ENCODE data around the gene DYNC1I1.
"Not testable (repeated sequence)": the region's sequence is repeated elsewhere in the genome, so short reads cannot be mapped to it uniquely, and the experiment has no call there.

Gene DYNC1I1

DNA sequence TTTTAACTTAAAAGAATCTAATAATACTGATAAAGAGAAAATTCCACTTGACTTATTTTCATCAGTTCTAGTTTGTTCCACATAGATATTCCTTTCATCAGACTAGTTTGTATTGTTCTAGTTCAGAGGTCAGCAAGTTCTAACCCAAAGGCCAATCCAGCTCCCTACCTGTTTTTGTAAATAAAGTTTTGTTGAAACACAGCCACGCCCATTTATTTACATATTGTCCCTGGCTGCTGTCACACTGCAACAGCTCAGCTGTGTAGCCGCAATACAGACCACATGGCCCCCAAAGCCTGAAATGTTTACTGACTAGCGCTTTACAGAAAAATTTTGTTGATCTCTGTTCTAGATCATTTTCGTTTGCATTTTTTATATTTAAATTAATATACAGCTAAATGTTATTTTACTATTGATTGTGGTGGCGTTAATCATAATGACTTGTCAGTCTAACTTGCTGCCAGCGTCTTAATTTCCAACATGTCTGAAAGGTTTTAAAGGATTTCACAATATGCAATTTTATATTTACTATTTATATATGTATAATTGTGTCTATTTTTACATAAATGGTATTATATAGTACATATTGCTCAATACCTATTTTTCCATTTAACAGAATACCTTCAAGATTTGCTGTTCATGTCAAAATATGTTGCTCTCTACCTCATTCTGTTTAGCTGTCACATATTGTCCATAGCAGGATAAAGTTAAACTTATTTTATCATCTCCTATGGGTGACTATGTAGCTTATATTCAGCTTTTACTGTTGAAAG, 159.3 kb downstream of the DYNC1I1 start:
- no peaks in the 10 kb centered on the region for H3K27me3 ChIP-seq (replicated peaks)
- TF ChIP-seq, protein P1, sequence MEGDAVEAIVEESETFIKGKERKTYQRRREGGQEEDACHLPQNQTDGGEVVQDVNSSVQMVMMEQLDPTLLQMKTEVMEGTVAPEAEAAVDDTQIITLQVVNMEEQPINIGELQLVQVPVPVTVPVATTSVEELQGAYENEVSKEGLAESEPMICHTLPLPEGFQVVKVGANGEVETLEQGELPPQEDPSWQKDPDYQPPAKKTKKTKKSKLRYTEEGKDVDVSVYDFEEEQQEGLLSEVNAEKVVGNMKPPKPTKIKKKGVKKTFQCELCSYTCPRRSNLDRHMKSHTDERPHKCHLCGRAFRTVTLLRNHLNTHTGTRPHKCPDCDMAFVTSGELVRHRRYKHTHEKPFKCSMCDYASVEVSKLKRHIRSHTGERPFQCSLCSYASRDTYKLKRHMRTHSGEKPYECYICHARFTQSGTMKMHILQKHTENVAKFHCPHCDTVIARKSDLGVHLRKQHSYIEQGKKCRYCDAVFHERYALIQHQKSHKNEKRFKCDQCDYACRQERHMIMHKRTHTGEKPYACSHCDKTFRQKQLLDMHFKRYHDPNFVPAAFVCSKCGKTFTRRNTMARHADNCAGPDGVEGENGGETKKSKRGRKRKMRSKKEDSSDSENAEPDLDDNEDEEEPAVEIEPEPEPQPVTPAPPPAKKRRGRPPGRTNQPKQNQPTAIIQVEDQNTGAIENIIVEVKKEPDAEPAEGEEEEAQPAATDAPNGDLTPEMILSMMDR (IDR thresholded peaks at IDR 0.05; ENCODE audit: low read depth, low read length, missing control alignments) = no peak
- in situ Hi-C loops (cut with HindIII; ENCODE audit: low pct_ligation_motif_present, low sequenced_read_pairs) = no loop called here
- no peaks in the 10 kb centered on the region for H3K36me3 ChIP-seq (replicated peaks)
- H3K27ac ChIP-seq = no peak overlapping the region
- H3K4me3 ChIP-seq (ENCODE audit: low read depth, low read length) = no peak overlapping the region
- DNase-seq = no peak

DNA sequence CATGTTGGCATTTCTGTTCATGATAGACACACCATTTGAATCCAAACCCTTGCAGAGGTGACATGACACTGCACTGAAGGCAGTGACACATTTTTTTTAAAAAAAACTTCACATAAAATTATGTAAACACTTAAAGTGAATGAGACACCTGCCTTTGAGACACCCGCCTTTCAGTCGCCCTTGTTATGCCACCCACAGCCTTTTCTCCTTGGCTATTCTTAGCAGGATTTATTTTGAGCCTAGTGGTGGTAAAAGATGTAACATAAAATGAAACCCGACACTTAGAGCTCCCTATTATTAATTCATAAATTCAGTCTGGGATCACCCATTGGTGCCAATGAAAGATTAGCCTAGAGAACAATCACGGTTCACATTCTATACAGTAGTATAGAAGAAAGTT, 161.3 kb downstream of the DYNC1I1 start:
- no peaks in the 10 kb centered on the region for H3K36me3 ChIP-seq (replicated peaks)
- in situ Hi-C loops (cut with HindIII; ENCODE audit: low pct_ligation_motif_present, low sequenced_read_pairs) = no loop called here

DNA sequence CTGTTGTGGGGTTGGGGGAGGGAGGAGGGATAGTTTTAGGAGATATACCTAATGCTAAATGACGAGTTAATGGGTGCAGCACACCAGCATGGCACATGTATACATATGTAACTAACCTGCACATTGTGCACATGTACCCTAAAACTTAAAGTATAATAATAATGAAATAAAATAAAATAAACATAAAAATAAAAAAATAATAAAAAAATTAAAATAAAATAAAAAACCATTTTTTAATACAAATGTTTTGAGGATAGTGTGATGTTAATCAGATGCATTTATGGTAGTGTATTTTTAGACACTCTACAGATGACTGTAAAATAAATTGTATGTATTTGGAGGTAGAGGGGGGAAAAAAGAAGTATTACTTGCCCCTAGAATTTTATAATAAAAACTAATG, 172.5 kb downstream of the DYNC1I1 start:
- in situ Hi-C loops (cut with HindIII; ENCODE audit: low pct_ligation_motif_present, low sequenced_read_pairs); H3K4me3 ChIP-seq (ENCODE audit: low read depth, low read length); DNase-seq; H3K27me3 ChIP-seq (replicated peaks); H3K27ac ChIP-seq; H3K36me3 ChIP-seq (replicated peaks): not testable (repeated sequence)

More for the DNA sequence above, 161.3 kb downstream of the DYNC1I1 start:
- H3K27ac ChIP-seq = no peak overlapping the region
- H3K4me3 ChIP-seq (ENCODE audit: low read depth, low read length) = no peak overlapping the region
- DNase-seq = no peak
- TF ChIP-seq, protein P1 (IDR thresholded peaks at IDR 0.05; ENCODE audit: low read depth, low read length, missing control alignments) = no peak
- H3K27me3 ChIP-seq (replicated peaks) = no peaks in the 10 kb centered on the region

DNA sequence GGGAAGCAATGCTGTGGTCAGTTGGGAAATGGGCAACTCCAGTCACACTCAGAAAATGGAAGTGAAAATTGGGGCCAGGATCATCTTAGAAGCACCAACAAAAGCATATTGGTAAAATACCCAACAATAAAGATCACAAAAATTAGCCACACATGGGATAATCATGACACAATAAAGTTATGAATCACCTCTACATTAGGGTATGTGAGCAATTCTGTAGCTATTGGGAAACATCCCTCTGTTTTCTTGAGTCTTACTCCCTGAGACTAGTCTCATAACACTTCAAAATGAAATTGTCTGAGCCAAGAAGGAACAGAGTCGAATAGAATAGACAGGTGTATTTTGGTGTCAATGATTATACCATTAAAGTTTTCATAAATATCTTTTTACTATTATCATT, 178.3 kb downstream of the DYNC1I1 start:
- Histone ChIP-seq H3K27ac (no peak overlapping the region), H3K4me3 (ENCODE audit: low read depth, low read length) (no peak overlapping the region), H3K36me3 (replicated peaks) (no peaks in the 10 kb centered on the region), H3K27me3 (replicated peaks) (no peaks in the 10 kb centered on the region)
- TF ChIP-seq, protein P1 (IDR thresholded peaks at IDR 0.05; ENCODE audit: low read depth, low read length, missing control alignments) = no peak
- in situ Hi-C loops (cut with HindIII; ENCODE audit: low pct_ligation_motif_present, low sequenced_read_pairs) = no loop called here
- DNase-seq = no peak

DNA sequence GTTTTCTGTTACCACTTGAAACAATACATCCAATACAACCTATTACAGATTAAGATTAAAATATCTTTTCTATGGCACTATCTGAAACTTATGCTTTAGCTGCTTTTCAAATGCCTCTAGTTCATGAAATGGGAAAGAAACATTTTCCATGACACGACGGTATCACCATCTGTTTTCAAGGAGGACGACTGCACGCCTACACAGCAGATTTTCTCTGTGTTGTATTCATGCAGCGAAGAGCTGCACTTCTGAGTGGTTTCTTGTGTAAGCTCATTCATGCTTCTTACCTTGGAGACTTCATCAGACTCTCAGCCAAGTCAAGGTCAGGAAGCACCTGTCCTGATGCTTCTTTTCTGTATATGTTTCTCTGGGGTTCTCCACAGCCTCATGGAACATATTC, 179.2 kb downstream of the DYNC1I1 start:
- in situ Hi-C loops (cut with HindIII; ENCODE audit: low pct_ligation_motif_present, low sequenced_read_pairs) = no loop called here
- DNase-seq = no peak
- Histone ChIP-seq H3K36me3 (replicated peaks) (no peaks in the 10 kb centered on the region), H3K27ac (no peak overlapping the region), H3K27me3 (replicated peaks) (no peaks in the 10 kb centered on the region), H3K4me3 (ENCODE audit: low read depth, low read length) (no peak overlapping the region)
- TF ChIP-seq, protein P1 (IDR thresholded peaks at IDR 0.05; ENCODE audit: low read depth, low read length, missing control alignments) = no peak

DNA sequence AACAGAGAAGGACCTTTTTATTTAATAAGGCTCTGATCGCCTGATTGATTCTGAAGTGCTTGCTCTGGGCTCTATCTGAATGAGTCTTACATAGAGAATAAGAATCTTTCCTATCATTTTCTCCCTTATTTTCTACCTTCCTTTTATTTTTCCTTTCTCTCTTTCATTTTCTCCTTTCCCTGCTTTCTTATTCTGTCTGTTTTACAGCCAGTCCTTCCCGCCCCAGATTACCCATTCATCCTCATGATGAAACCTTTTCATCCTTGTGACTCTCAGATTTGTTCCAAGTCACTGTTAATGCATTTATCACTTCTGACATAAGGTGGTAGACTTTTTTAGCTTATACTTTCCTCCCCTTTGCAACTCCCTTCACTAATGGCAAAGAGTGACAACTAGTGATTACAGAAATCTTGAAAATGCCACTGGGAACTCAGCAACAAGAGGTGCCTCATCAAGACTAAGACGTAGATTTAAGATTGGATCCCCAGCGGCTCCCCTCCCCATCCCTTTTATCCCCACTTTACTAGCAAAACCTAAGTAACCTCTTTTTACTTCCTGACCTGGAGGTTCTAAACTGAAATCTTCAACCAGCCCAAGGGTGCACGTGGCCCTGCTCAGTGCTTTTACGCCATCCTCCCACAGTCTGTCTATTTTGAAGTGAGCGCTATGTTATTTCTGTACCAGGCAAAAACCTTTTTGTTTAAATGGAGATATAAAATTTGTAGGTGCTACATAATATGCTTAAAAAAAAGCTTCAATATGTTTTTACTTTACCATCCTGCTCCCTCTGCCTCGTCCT, 179.8 kb downstream of the DYNC1I1 start:
- TF ChIP-seq, protein P1 (IDR thresholded peaks at IDR 0.05; ENCODE audit: low read depth, low read length, missing control alignments) = no peak
- no peak for DNase-seq
- H3K27me3 ChIP-seq (replicated peaks) = no peaks in the 10 kb centered on the region
- H3K4me3 ChIP-seq (ENCODE audit: low read depth, low read length) = no peak overlapping the region
- in situ Hi-C loops (cut with HindIII; ENCODE audit: low pct_ligation_motif_present, low sequenced_read_pairs) = no loop called here
- no peaks in the 10 kb centered on the region for H3K36me3 ChIP-seq (replicated peaks)
- no peak overlapping the region for H3K27ac ChIP-seq
